Thyroid gland (tissue), 4 donors: ENCODE measurements around the gene TCHP. TPM values are rescaled to one million over a fixed set of nuclear protein-coding genes. Genes with fewer than 3 reads are reported as not detected.

ENCODE experiments used
- DNase-seq, 2 donors: peaks; one replicate each; pipeline ENCODE4 v3.0.0-alpha.2; 2019
- H3K27ac ChIP-seq, 3 donors: fragments of 200-600 bp; sonication (generic); 1 replicate in 2 of 3; 2 replicates in 1 of 3; pipeline ENCODE4 v1.5.1; 2016 to 2019; ENCODE audit warnings: mild to moderate bottlenecking in 1 of 3, moderate library complexity in 1 of 3
- H3K27me3 ChIP-seq: fragments of 200-600 bp; sonication (generic); one replicate; pipeline ENCODE4 v1.5.1; 2019
- H3K36me3 ChIP-seq, 2 donors: fragments of 200-600 bp; sonication (generic); one replicate each; pipeline ENCODE4 v1.5.1; 2016 to 2019
- H3K4me1 ChIP-seq, 2 donors: fragments of 200-600 bp; sonication (generic); one replicate each; pipeline ENCODE4 v1.5.1; 2017 to 2019
- H3K4me3 ChIP-seq, 3 donors: fragments of 200-600 bp; sonication (generic); replicated peaks in 1 of 3; 1 replicate in 2 of 3; 2 replicates in 1 of 3; pipeline ENCODE4 v1.5.1; 2016; ENCODE audit warnings: mild to moderate bottlenecking in 1 of 3
- H3K9me3 ChIP-seq: fragments of 200-600 bp; sonication (generic); one replicate; pipeline ENCODE4 v1.5.1; 2017
- POLR2A ChIP-seq, 2 donors: fragments of 450-650 bp; IDR thresholded peaks; one replicate each; pipeline ENCODE4 v1.6.1; 2017; ENCODE audit warnings: antibody characterized with exemption in 2 of 2, mild to moderate bottlenecking in 2 of 2, moderate library complexity in 1 of 2
- WGBS, 2 donors: methylation state at CpG; one replicate each; pipeline ENCODE4 v1.1.5; 2017; 5-methylcytosine and 5-hydroxymethylcytosine counted together
- intact Hi-C: fragments of 100-400 bp; cut with DNase I; formaldehyde crosslinking; loops from one replicate; pipeline ENCODE4 v1.15.1; 2023
- total RNA-seq, 4 donors: library from RNA; depleted of rRNA; stranded (reverse); fragments of >200 nt; gene quantifications; one replicate each; pipeline ENCODE4 v1.2.3, GENCODE V29; 2016
- TF ChIP-seq, protein P1 (sequence below), 6 experiments: fragments of 200-600 bp in 3 of 6; fragments of 450-650 bp in 3 of 6; sonication (generic) in 3 of 6; IDR thresholded peaks; one replicate each; pipeline ENCODE4 v1.5.1; 2016 to 2019; ENCODE audit warnings: antibody characterized with exemption in 6 of 6, mild to moderate bottlenecking in 2 of 6, inconsistent platforms in 1 of 6, moderate library complexity in 1 of 6

The TCHP gene
- total RNA-seq, 4 donors from 2014 or later = 16.4 to 25.8 (median 24.3) TPM

DNA sequence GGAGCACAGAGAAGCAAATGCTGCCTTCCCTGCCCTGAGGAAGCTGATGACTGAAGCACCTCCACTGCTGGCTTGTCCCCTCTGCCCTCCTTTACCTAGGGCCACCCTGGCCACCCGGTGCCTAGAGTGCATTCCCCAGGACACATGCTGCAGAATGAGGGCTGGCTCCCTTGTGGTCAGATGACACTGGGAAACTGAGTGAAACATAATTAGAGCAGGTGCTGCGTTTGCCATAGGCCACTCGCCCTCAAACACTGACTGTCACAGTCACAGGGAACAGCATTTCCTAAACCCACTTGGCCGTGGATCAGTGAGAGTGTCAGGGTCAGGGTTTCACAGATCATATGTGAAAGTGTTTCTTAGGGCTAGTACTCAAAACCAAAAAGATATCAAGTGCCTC, 16.0 kb downstream of the TCHP start:
- no peaks in the 10 kb centered on the region for H3K4me1 ChIP-seq
- intact Hi-C loops = no loop called here
- H3K27me3 ChIP-seq = no peaks in the 10 kb centered on the region
- no peak overlapping the region for H3K4me3 ChIP-seq
- 91 to 95% methylated on average over 4 of the region's 4 CpGs for WGBS, 2 donors
- TF ChIP-seq, protein P1, sequence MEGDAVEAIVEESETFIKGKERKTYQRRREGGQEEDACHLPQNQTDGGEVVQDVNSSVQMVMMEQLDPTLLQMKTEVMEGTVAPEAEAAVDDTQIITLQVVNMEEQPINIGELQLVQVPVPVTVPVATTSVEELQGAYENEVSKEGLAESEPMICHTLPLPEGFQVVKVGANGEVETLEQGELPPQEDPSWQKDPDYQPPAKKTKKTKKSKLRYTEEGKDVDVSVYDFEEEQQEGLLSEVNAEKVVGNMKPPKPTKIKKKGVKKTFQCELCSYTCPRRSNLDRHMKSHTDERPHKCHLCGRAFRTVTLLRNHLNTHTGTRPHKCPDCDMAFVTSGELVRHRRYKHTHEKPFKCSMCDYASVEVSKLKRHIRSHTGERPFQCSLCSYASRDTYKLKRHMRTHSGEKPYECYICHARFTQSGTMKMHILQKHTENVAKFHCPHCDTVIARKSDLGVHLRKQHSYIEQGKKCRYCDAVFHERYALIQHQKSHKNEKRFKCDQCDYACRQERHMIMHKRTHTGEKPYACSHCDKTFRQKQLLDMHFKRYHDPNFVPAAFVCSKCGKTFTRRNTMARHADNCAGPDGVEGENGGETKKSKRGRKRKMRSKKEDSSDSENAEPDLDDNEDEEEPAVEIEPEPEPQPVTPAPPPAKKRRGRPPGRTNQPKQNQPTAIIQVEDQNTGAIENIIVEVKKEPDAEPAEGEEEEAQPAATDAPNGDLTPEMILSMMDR (IDR thresholded peaks at IDR 0.05) = no peak
- TF ChIP-seq POLR2A (IDR thresholded peaks at IDR 0.05) = no peak
- no peak for DNase-seq
- H3K9me3 ChIP-seq = no peaks in the 10 kb centered on the region
- H3K27ac ChIP-seq = no peak overlapping the region
- H3K36me3 ChIP-seq = peaks cover 50 to 73% of the 10 kb centered on the region in 2 donors

DNA sequence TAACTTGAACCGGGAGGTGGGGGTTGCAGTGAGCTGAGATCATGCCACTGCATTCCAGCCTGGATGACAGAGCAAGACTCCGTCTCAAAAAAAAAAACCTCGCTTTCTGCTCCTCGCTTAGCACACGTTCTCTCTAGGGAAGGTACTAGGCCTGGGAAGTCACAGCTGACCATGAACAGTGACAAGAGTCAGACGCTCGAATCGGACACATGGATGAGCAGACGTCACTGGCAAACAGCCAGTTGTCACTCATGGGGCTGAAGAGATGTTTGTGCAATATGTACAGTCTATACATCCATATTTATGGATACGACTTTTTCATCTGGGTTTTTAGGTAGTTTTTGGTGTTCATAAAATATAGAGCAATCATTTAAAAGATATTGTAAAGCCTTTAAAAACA, 19.4 kb downstream of the TCHP start:
- TF ChIP-seq, protein P1 (IDR thresholded peaks at IDR 0.05) = no peak
- TF ChIP-seq POLR2A (IDR thresholded peaks at IDR 0.05) = no peak
- H3K27ac ChIP-seq = no peak overlapping the region

GRCh38 chr12:109920261-109920780, 20.2 kb downstream of the TCHP start:
- Histone ChIP-seq H3K4me1 (no peaks in the 10 kb centered on the region), H3K4me3 (no peak overlapping the region), H3K27me3 (no peaks in the 10 kb centered on the region), H3K27ac (no peak overlapping the region), H3K9me3 (no peaks in the 10 kb centered on the region), H3K36me3 (peaks cover 28 to 36% of the 10 kb centered on the region in 2 donors)
- TF ChIP-seq, protein P1 (IDR thresholded peaks at IDR 0.05) = no peak
- no peak for DNase-seq
- intact Hi-C loops = no loop called here
- 90 to 95% methylated on average over 11 of the region's 11 CpGs for WGBS, 2 donors

More for the DNA sequence above, 19.4 kb downstream of the TCHP start:
- H3K27me3 ChIP-seq = no peaks in the 10 kb centered on the region
- no peaks in the 10 kb centered on the region for H3K9me3 ChIP-seq
- no peak overlapping the region for H3K4me3 ChIP-seq
- H3K36me3 ChIP-seq = peaks cover 37 to 44% of the 10 kb centered on the region in 2 donors
- intact Hi-C loops = no loop called here
- 83% methylated on average over 10 of the region's 10 CpGs for WGBS, 2 donors
- H3K4me1 ChIP-seq = no peaks in the 10 kb centered on the region
- DNase-seq = no peak

GRCh38 chr12:109921982-109922381, 21.9 kb downstream of the TCHP start:
- DNase-seq = no peak
- no peaks in the 10 kb centered on the region for H3K9me3 ChIP-seq
- 86 to 90% methylated on average over 4 of the region's 4 CpGs for WGBS, 2 donors
- intact Hi-C loops = no loop called here
- H3K27ac ChIP-seq = no peak overlapping the region
- peaks cover 14 to 19% of the 10 kb centered on the region in 2 donors for H3K36me3 ChIP-seq
- no peak overlapping the region for H3K4me3 ChIP-seq
- no peaks in the 10 kb centered on the region for H3K4me1 ChIP-seq
- TF ChIP-seq, protein P1 (IDR thresholded peaks at IDR 0.05) = no peak
- TF ChIP-seq POLR2A (IDR thresholded peaks at IDR 0.05) = no peak
- no peaks in the 10 kb centered on the region for H3K27me3 ChIP-seq

DNA sequence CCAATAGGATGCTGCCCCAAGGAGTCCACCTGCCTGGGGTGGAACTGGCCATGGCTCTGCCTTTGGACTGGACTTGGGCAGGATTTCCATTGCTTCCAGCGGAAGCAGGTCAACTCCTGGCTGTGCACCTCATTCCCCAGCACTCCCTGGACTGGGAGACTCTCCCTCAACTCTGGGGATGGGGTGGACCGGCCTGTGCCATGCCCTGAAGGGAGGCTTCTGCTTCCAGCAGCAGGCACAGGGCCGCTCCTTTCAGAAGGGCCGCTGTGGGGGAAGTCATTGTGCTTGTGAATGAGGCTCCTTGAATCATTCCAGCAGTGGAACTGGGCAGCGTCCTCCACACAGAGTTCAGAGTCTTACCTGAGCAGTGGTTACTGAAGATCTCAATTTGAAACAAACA, 23.0 kb downstream of the TCHP start:
- Histone ChIP-seq H3K36me3 (peaks cover 8 to 9% of the 10 kb centered on the region in 2 donors), H3K4me1 (no peaks in the 10 kb centered on the region), H3K9me3 (no peaks in the 10 kb centered on the region), H3K27ac (no peak overlapping the region), H3K27me3 (no peaks in the 10 kb centered on the region), H3K4me3 (no peak overlapping the region)
- intact Hi-C loops = no loop called here
- WGBS, 2 donors = 89 to 93% methylated on average over 5 of the region's 5 CpGs
- DNase-seq = no peak
- TF ChIP-seq POLR2A (IDR thresholded peaks at IDR 0.05) = no peak
- TF ChIP-seq, protein P1 (IDR thresholded peaks at IDR 0.05) = no peak
